C4-2B (cell line): Measurements from ENCODE around the gene WNT7A.

Source experiments
- ZFX ChIP-seq: fragments of 450-650 bp; IDR thresholded peaks from 2 replicates; pipeline ENCODE4 v1.6.1; 2017
- TF ChIP-seq, protein P1 (sequence below): fragments of 450-650 bp; conservative IDR thresholded peaks from 2 replicates; pipeline ENCODE4 v1.5.1; 2017; ENCODE audit warnings: mild to moderate bottlenecking

DNA sequence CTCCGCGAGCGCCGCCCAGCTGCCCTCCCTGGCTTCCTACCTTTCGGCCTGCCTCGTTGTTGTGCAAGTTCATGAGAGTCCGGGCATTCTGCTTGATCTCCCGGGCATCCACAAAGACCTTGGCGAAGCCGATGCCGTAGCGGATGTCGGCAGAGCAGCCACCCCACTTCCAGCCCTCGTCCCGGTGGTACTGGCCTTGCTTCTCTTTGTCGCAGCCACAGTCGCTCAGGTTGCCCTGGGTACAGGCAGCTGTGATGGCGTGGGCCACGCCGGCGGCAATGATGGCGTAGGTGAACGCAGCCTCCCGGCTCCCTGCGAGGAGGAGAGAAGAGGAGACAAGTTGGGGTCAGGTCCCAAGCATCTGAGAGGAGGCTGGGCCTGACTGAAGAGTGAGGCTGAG lies 25.4 kb downstream of the WNT7A start:
- TF ChIP-seq, protein P1, sequence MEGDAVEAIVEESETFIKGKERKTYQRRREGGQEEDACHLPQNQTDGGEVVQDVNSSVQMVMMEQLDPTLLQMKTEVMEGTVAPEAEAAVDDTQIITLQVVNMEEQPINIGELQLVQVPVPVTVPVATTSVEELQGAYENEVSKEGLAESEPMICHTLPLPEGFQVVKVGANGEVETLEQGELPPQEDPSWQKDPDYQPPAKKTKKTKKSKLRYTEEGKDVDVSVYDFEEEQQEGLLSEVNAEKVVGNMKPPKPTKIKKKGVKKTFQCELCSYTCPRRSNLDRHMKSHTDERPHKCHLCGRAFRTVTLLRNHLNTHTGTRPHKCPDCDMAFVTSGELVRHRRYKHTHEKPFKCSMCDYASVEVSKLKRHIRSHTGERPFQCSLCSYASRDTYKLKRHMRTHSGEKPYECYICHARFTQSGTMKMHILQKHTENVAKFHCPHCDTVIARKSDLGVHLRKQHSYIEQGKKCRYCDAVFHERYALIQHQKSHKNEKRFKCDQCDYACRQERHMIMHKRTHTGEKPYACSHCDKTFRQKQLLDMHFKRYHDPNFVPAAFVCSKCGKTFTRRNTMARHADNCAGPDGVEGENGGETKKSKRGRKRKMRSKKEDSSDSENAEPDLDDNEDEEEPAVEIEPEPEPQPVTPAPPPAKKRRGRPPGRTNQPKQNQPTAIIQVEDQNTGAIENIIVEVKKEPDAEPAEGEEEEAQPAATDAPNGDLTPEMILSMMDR: no peak
- TF ChIP-seq ZFX: no peak
